Renal cortex interstitium (tissue), 11 donors: ENCODE results near the gene LRRC36. TPM values are rescaled to one million over a fixed set of nuclear protein-coding genes. Genes with fewer than 3 reads are reported as not detected.

Experiments used
- DNase-seq, 11 donors: peaks; one replicate each; pipeline ENCODE4 v3.0.0-alpha.2; 2013; ENCODE audit warnings: low read depth in 9 of 11, low spot score in 4 of 11; ENCODE audit errors: extremely low read depth in 1 of 11
- polyA plus RNA-seq, 3 donors: library from polyadenylated mRNA; unstranded; fragments of 120-200 nt; gene quantifications; one replicate each; pipeline ENCODE4 v1.2.1, GENCODE V29; 2013; ENCODE audit not compliant: insufficient read length in 3 of 3

The LRRC36 gene
- polyA plus RNA-seq, 3 donors, result 3.2 to 11.5 (median 4.6) TPM

GRCh38 chr16:67396159-67397035 is 69.8 kb downstream of the LRRC36 start:
- peak in 9 of 11 donors; percentile 70 to 90 (median 86) for DNase-seq

GRCh38 chr16:67397036-67397801 is 70.6 kb downstream of the LRRC36 start:
- no peak for DNase-seq

GRCh38 chr16:67397812-67398545 is 71.4 kb downstream of the LRRC36 start:
- DNase-seq, result peak in 3 of 11 donors; percentile 24 to 46 (median 36)

- DNase-seq, result no peak
Measured at GRCh38 chr16:67398546-67399217, 72.1 kb downstream of the LRRC36 start.

GRCh38 chr16:67399218-67399733 is 72.7 kb downstream of the LRRC36 start:
- peak in 3 of 11 donors; percentile 50 to 63 (median 53) for DNase-seq

GRCh38 chr16:67399749-67400704 is 73.4 kb downstream of the LRRC36 start:
- DNase-seq, result no peak

- no peak for DNase-seq
Measured at GRCh38 chr16:67400901-67401300, 74.3 kb downstream of the LRRC36 start.

- no peak for DNase-seq
Measured at GRCh38 chr16:67403976-67404555, 77.5 kb downstream of the LRRC36 start.

- peak in 2 of 11 donors; percentile 30 to 49 for DNase-seq
Measured at GRCh38 chr16:67404740-67405226, 78.2 kb downstream of the LRRC36 start.

GRCh38 chr16:67405336-67405735 is 78.7 kb downstream of the LRRC36 start:
- no peak for DNase-seq

GRCh38 chr16:67406111-67406971 is 79.7 kb downstream of the LRRC36 start:
- DNase-seq, result no peak

- no peak for DNase-seq
Measured at GRCh38 chr16:67407176-67407787, 80.7 kb downstream of the LRRC36 start.

- DNase-seq, result no peak
Measured at GRCh38 chr16:67407788-67408452, 81.3 kb downstream of the LRRC36 start.

GRCh38 chr16:67409631-67410030 is 83.0 kb downstream of the LRRC36 start:
- DNase-seq, result no peak

GRCh38 chr16:67411339-67411738 is 84.7 kb downstream of the LRRC36 start:
- no peak for DNase-seq
